Fibroblast of skin of scalp (primary cell): ENCODE measurements around the gene NEUROD1.

ENCODE experiments used
- DNase-seq: peaks from one replicate; pipeline ENCODE4 v3.0.0-alpha.2; 2013

The NEUROD1 gene

DNA sequence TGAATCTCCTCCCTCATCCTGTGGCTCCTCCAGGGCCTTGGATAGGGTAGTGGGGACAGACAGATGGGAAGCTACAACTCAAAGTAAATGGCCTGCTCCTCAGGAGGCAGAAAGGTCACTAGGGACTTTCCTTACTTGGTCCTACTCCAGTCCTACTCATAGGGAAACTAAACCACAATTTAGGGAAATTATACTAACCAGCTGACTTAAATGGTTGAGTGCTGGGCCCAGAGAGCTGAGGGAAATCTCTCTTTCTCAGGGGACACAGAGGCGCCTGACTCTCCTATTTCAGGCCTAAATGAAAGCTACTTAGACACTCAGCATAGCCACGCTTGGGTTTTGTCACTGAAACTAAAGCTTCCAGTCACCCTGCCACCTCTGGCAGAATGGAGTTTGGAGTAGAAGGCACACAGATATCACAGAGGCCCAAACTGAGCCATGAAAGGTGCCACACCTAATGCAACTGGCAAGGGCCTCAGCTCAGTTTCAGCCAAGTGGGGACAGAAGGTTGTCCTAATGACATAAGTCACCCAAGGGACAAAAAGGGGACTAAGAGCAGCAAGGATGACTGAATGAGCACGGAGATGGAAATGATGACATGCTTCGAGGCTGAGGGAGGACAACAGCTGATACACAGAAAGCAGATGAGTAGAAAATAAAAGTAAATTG is 47.5 kb downstream of the NEUROD1 start:
- DNase-seq, result no peak

- no peak for DNase-seq
These were observed 51.4 kb downstream of the NEUROD1 start for GRCh38 chr2:181628590-181629585.

DNA sequence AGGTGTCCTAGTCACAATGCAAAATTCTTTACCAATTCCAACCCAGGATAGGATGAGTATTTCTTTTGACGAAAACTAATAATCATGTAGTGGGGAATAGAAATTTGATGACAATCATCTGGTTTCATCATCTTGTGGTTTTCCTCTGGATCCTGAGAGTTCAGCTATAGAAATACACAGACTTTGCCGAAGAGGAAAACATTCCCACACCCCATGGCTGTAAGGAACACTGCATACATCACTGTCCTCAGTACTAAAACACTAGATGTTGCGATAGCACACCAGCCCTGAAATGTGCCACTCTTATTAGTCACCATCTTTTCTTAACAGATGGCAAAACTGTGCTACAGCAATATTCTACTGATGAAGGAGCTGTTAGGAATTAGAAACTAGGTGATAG is 52.8 kb downstream of the NEUROD1 start:
- peak; percentile 29 for DNase-seq

GRCh38 chr2:181626671-181627070 is 53.6 kb downstream of the NEUROD1 start:
- DNase-seq, result no peak
